ENCODE results near the gene HOXC4. TPM values are rescaled to one million over a fixed set of nuclear protein-coding genes. Genes with fewer than 3 reads are reported as not detected.

The HOXC4 gene
- total RNA-seq, 1 experiment from 2014 or later, result not detected

GRCh38 chr12:54028314-54029201 lies 25.1 kb upstream of the HOXC4 start, which contains the start of gene HOXC6:
Gene HOXC6 (plus strand): TSS chr12:54028440. CDS start chr12:54028522, 82 bp downstream.
- no peak for DNase-seq (ENCODE audit: low spot score)

GRCh38 chr12:54029529-54030441 lies 23.9 kb upstream of the HOXC4 start:
- no peak for DNase-seq (ENCODE audit: low spot score)

DNA sequence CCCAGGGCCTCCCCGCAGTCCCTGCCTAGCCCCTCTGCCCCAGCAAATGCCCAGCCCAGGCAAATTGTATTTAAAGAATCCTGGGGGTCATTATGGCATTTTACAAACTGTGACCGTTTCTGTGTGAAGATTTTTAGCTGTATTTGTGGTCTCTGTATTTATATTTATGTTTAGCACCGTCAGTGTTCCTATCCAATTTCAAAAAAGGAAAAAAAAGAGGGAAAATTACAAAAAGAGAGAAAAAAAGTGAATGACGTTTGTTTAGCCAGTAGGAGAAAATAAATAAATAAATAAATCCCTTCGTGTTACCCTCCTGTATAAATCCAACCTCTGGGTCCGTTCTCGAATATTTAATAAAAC lies 23.2 kb upstream of the HOXC4 start:
- no peak for DNase-seq (ENCODE audit: low spot score)

- no peak for DNase-seq (ENCODE audit: low spot score)
These were observed 22.7 kb upstream of the HOXC4 start for GRCh38 chr12:54030889-54031471.

DNA sequence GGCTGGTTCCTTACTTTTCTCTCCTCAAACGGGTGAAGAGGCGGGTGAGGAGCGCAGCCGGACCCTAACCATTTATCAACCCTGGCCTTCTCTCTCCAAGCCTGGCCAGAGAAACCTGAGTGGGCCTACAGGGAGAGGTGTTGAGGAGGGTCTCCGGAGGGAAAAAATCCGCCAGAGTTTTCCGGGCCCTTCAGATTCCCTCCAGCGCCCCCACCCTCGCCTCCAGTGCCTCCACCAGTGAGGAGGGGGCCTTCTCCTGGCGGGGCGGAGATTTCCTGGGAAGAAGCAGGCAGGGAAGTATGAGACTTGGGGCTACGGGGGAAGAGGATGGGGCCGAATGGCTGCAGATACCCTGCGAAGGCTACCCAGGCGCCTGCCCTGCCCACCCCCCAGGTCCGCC lies 22.2 kb upstream of the HOXC4 start:
- DNase-seq (ENCODE audit: low spot score), result no peak

GRCh38 chr12:54032086-54032619 lies 21.5 kb upstream of the HOXC4 start:
- no peak for DNase-seq (ENCODE audit: low spot score)

GRCh38 chr12:54032627-54033100 lies 21.0 kb upstream of the HOXC4 start, which contains the start of gene HOXC5:
Gene HOXC5 (plus strand): TSS chr12:54033050. CDS start chr12:54033123, 73 bp downstream.
- DNase-seq (ENCODE audit: low spot score), result peak; percentile 69

DNA sequence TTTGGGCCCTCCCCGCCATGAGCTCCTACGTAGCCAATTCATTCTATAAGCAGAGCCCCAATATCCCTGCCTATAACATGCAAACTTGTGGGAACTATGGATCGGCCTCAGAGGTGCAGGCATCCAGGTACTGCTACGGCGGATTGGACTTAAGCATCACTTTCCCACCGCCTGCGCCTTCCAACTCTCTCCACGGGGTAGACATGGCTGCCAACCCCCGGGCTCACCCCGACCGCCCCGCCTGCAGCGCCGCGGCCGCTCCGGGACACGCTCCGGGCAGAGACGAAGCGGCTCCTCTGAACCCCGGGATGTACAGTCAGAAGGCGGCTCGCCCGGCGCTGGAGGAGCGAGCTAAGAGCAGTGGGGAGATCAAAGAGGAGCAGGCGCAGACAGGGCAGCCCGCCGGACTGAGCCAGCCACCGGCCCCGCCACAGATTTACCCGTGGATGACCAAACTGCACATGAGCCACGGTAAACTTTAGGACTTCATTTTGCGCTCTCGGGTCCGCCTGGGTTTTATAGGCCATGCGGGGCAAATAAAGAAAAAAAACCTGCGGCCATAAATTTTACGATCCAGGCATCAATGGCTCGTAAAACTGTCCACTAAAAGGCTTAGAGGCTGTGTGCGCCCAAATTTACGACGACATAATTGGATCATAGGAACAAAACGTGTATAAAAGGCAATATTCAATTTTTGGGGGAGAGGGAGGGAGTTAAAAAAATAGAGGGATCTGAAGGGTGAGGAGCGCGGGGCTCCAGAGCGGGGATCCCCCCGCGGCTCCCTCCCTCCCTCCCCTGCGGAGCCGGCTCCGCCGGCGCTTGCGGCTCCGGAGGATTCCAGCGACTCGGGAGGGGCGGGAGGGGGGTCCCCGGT lies 20.3 kb upstream of the HOXC4 start:
- no peak for DNase-seq (ENCODE audit: low spot score)

DNA sequence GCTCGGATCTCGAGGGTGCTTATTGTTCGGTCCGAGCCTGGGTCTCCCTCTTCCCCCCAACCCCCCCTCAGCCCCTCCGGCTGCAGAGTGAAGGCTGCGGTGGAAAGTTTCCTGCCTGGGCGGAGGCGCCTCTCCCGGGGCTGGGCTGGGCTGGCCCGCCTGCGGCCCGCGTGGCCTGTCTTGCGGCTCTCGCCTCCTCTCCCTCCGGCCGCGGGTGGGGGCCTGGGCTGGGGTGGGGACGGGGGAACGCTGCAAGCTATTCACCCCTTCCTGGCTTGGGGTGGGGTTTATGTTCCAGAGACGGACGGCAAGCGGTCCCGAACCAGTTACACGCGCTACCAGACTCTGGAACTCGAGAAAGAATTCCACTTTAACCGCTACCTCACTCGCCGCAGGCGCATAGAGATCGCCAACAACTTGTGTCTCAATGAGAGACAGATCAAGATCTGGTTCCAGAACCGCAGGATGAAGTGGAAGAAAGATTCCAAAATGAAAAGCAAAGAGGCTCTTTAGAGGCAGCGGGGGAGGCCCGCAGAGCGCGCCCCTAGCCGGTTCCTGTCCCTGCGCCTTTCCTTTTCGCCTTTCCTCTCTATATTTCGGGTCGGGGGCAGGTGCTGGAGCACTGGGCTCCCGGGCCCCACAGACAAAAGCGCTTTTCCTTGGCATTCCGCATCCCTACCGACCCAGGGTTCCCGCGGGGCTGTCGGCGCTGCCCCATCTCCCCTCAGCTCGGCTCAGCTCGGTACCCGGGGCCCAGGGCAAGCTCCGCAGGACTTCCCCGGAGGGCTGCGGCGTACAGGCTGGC lies 19.5 kb upstream of the HOXC4 start:
- no peak for DNase-seq (ENCODE audit: low spot score)

GRCh38 chr12:54034785-54035310 lies 18.8 kb upstream of the HOXC4 start:
- DNase-seq (ENCODE audit: low spot score), result no peak

- DNase-seq (ENCODE audit: low spot score), result no peak
These were observed 17.9 kb upstream of the HOXC4 start for GRCh38 chr12:54035568-54036264.

GRCh38 chr12:54036620-54037359 lies 16.8 kb upstream of the HOXC4 start:
- peak; percentile 59 for DNase-seq (ENCODE audit: low spot score)

- DNase-seq (ENCODE audit: low spot score), result no peak
These were observed 16.0 kb upstream of the HOXC4 start for GRCh38 chr12:54037360-54038283.

DNA sequence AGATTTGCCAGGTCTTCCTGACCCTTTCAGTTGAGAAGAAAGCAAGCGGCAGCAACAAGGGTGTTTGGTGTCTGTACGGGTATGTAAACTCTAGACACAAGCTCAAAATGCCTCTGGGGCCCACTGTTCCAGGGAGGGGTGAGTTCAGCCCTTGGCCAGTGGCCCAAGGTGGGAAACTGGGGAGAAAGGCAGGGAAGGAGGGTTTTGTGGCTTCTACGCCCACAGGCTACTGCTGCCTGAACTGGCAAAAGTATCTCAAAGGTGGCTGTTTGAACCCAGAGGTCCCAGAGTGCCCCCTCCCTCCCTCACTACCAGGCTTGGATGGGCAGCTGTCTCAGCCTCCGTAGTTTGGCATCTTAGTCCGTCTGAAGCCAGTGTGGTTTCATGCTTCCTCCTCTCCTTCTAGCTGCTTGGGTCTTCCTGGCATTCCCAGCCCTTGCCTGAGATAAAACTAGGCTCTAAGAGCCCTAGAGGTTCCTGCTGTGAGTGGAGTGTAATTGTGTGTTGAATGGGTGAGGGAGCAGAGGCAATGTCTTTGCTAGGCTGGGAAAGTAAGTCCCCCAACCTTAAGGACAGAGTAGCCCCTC lies 15.3 kb upstream of the HOXC4 start:
- DNase-seq (ENCODE audit: low spot score), result no peak

DNA sequence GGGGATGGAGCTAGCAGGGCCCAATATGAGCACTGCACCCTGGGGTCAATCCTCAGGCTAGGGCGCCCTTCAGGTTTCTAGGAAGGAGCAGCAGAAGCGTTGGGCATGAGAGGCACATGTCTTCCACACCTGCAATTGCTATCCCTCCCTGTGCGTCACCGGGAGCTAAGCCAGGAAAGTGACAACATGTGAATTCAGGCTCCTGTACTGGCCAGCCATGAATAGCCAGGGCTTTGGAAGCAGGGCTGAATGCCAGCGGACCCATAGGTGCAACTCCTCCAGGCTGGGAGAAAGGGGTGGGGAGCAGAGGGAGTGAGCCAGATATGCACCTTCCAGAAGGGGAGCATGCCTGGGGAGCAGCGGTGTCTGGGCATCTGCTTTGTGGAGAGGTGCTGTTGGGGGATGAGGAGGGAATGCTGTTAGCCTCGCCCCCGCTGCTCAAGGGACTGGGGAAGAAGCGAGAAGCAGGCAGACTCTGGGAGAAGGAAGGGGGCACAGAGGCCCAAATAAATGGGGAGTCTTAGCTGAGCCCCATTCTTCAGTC lies 14.7 kb upstream of the HOXC4 start:
- DNase-seq (ENCODE audit: low spot score), result no peak

- no peak for DNase-seq (ENCODE audit: low spot score)
These were observed 14.1 kb upstream of the HOXC4 start for GRCh38 chr12:54039417-54040147.
